Renal cortex interstitium (tissue), 11 donors: ENCODE data around the gene DUSP2. TPM values are rescaled to one million over a fixed set of nuclear protein-coding genes. Genes with fewer than 3 reads are reported as not detected.

ENCODE experiments used
- DNase-seq, 11 donors: peaks; one replicate each; pipeline ENCODE4 v3.0.0-alpha.2; 2013; ENCODE audit warnings: low read depth in 9 of 11, low spot score in 4 of 11; ENCODE audit errors: extremely low read depth in 1 of 11
- polyA plus RNA-seq, 3 donors: library from polyadenylated mRNA; unstranded; fragments of 120-200 nt; gene quantifications; one replicate each; pipeline ENCODE4 v1.2.1, GENCODE V29; 2013; ENCODE audit not compliant: insufficient read length in 3 of 3

The DUSP2 gene
- polyA plus RNA-seq, 3 donors: 2.1 to 8.9 (median 2.9) TPM

- DNase-seq: no peak
Measured at GRCh38 chr2:96109361-96109680, 35.9 kb downstream of the DUSP2 start.

DNA sequence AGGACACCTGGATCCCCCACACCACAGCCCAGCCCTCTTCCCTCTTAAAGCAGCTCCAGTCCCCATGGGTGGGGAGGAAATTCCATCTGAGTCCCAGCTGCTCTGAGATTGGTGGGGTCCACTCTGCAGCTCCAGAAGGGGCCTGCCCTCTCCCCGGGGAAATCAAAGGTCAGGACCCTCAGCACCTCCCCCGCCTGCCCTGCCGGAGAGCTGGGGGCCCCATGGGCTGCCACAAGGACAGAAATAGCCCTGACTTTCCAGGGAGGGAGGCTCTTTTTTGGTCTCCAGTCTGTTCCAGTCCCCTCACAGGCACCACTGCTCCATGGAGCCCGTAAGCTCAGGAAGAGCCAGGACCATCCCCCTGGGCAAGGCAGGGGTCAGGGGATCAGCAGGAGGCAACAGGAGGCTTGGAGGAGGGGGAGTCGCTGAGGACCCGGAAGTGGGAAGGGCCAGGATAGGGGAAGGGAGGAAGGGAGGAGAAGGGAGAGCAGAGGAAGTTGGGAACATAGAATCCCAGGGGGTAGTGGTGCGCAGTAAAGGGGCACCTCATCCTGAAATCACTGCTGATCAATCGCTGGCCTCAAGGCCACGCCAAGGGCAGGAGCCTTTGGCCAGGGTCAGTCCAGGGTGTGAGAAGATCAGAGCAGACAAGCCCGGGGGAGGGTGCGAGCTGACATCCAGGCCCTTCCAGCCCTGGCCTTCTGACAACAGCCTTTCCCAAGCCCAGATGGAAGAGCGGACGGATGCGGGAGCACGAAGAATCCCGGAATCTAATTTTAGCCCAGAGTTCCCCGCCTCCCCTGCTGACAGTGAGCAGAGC is 36.5 kb downstream of the DUSP2 start:
- no peak for DNase-seq

- DNase-seq: no peak
Measured at GRCh38 chr2:96108151-96108540, 37.1 kb downstream of the DUSP2 start.

GRCh38 chr2:96107708-96108065 is 37.6 kb downstream of the DUSP2 start:
- no peak for DNase-seq

GRCh38 chr2:96106991-96107707 is 38.1 kb downstream of the DUSP2 start:
- no peak for DNase-seq

DNA sequence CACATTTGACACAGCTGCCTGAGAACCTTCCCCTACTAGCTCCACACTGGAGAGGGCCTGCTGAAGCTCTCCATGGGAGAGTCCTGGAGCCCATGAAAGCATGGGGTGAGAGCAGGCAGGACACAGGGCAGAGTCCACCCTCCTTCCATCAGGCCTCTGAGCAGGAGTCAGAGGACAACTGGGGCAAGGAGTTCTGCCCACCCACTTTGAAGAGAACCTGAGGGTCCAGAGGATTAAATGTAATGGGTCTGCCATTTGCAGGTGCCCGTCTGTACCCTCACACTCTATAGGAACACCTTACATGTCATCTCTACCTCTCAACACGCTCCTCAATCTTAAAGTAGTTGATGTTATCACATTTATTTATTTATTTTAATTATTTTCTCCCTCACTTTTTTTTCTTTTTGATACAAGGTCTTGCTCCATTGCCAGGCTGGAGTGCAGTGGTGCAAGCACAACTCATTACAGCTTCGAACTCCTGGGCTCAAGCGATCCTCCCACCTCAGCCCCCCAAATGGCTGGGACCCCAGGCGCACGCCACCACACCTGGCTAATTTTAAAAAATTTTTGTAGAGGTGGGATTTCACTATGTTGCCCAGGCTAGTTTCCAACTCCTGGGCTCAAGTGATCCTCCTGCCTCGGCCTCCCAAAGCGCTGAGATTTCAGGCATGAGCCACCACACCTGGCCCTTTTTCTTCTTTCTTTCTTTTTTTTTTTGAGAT is 39.1 kb downstream of the DUSP2 start:
- no peak for DNase-seq

- no peak for DNase-seq
Measured at GRCh38 chr2:96105152-96105915, 39.9 kb downstream of the DUSP2 start.

DNA sequence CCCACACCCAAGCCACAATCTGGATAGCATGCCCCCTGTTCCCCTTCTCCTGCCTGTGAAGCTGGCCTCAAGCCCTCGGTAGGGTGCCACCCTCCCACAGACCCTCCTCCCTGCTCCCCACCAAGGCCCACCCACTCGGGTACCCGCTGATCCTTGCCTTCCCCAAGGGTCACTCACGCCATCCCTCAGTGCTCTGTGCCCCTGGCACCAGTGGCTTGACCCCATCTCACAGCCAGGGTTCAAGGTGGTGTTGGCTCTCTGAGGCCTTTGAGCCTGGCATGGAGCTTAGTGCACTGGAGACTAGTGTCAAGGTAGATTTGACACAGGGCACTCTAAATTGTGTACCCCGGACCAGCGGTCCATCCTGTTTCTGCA is 40.8 kb downstream of the DUSP2 start:
- no peak for DNase-seq

GRCh38 chr2:96103761-96104486 is 41.3 kb downstream of the DUSP2 start:
- DNase-seq: no peak

- no peak for DNase-seq
Measured at GRCh38 chr2:96103187-96103601, 42.0 kb downstream of the DUSP2 start.

- no peak for DNase-seq
Measured at GRCh38 chr2:96102596-96103186, 42.5 kb downstream of the DUSP2 start.

DNA sequence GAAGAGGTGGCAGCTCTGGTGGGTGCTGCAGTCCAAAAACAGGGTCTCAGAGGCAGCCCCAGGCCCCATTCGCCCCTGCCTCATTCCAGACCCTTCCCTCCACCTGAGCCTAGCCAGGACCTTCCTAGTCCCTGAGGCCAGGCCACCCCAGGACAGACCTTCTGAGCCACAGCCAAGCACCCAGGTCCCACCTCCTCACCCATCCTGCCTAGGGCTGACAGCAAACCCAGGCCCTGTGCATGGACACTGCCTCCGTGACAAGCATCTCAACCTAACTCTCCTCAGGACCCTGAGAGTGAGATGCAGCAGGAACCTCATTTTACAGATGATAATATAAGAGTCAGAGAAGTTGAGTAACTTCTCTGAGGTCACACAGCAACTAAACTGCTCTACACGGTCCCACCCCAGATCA is 44.3 kb downstream of the DUSP2 start:
- DNase-seq: no peak

DNA sequence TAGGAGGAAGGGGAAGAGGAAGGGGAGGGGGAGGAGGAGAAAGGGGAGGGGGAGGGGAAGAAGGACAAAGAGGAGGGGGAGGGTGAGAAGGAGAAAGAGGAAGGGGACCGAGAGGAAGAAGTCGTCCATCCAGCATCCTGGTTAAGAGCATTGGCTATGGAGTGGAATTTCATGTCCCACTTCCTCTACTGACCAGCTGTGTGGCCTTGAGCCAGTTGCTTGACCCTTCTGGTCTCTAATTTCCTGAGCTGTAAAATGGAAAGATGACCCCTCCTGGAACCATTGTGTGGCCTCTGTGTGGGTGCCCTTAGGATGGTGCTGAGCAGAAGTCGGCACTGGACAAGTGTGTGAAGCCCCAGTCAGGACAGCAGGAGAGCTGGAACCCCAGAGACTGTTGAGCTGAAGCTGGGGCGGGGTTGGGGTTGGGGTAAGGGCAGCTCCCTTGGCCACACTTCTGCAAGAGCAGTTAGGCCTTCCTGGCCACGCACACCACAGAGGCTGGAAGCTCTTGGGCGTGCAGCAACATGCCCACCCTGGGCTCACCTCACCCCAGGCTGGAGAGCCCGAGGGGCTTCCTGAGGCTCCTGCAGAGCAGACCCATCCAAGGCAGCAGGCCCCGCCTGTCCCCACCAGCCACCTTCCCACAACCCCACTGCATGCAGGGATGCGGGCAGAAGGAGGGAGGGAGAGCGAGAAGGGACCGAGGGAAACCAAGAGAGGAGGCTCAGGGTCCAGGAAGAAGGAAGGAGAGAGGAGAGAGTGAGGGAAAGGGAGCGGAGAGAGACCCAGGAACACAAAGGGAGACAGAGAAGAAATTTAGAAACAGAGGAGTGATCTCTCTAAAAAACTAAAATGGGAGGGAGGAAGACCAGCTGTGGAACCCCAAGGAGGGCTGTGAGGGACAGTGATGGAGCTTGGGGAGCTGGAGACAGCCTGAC is 45.1 kb downstream of the DUSP2 start:
- DNase-seq: no peak

DNA sequence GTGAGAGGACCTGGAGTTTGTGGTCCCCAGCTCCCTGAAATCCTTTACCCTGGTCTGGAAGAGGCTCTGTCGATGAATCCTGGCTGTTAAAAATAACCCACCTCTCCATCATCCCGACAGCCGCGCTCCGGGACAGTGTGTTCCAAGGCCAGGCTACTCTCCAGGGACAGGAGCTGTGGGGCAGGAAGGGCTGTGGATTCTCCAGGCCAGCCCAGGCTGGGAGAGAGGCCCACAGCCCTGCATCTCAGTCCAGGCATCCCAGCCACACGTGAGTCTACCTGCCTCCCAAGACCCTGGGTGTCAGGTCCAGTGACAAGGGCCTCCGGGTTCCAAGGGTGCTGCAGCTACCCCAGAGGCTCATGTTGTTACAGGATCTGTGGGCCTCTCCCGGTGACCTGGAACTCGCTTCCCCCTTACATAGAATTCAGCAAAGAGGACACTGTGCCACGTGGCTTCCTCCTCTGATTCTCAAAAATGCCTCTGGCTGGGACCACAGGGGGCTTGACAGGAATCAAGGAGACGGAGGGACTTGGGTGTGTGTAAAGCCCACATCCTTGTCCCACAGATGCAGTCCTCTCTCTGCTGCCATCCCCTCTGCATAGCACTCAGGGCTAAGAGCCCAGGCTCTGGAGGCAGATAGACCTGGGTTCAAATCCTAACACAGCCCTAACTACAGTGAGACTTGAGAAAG is 46.2 kb downstream of the DUSP2 start:
- no peak for DNase-seq

- DNase-seq: no peak
Measured at GRCh38 chr2:96097951-96098823, 47.1 kb downstream of the DUSP2 start.

GRCh38 chr2:96097441-96097840 is 47.8 kb downstream of the DUSP2 start:
- no peak for DNase-seq
